ENCODE measurements around the gene PNKP.

The PNKP gene

GRCh38 chr19:49874503-49875157, 7.3 kb upstream of the PNKP start:
- no peak for DNase-seq

GRCh38 chr19:49873834-49874233, 6.5 kb upstream of the PNKP start:
- no peak for DNase-seq

GRCh38 chr19:49873129-49873521, 5.7 kb upstream of the PNKP start:
- no peak for DNase-seq

- DNase-seq: no peak
Measured at GRCh38 chr19:49872245-49873128, 5.1 kb upstream of the PNKP start.

- DNase-seq: no peak
Measured at GRCh38 chr19:49871349-49871985, 4.1 kb upstream of the PNKP start.

- no peak for DNase-seq
Measured at GRCh38 chr19:49870309-49870901, 3.0 kb upstream of the PNKP start.

GRCh38 chr19:49869484-49870308, 2.3 kb upstream of the PNKP start:
- DNase-seq: peak; percentile 84

GRCh38 chr19:49869009-49869483, 1.7 kb upstream of the PNKP start:
- no peak for DNase-seq

GRCh38 chr19:49864890-49865289, 2.5 kb downstream of the PNKP start:
- DNase-seq: no peak

GRCh38 chr19:49863935-49864320, 3.4 kb downstream of the PNKP start:
- DNase-seq: no peak

- no peak for DNase-seq
Measured at GRCh38 chr19:49863254-49863934, 4.0 kb downstream of the PNKP start.

GRCh38 chr19:49862391-49863253, 4.8 kb downstream of the PNKP start:
- peak; percentile 34 for DNase-seq

- DNase-seq: no peak
Measured at GRCh38 chr19:49861541-49862378, 5.6 kb downstream of the PNKP start.

- DNase-seq: no peak
Measured at GRCh38 chr19:49861107-49861506, 6.3 kb downstream of the PNKP start.

- no peak for DNase-seq
Measured at GRCh38 chr19:49860336-49861102, 6.9 kb downstream of the PNKP start.

GRCh38 chr19:49859682-49860335, 7.6 kb downstream of the PNKP start:
- DNase-seq: peak; percentile 2

- DNase-seq: no peak
Measured at GRCh38 chr19:49858088-49858985, 9.0 kb downstream of the PNKP start.

GRCh38 chr19:49857838-49858087, 9.6 kb downstream of the PNKP start:
- no peak for DNase-seq

Measured in stimulated activated CD4-positive, alpha-beta T cell treated with anti-CD3 and anti-CD28 coated beads, Interleukin-4, amount 100 ng/mL, for 1 hour (primary cell).